SH-SY5Y (cell line): ENCODE data around the gene DPYD.

Source experiments
- GATA2 ChIP-seq: IDR thresholded peaks from 2 replicates; pipeline ENCODE4 v1.6.1; 2011; ENCODE audit warnings: mild to moderate bottlenecking, low read depth, low read length
- GATA3 ChIP-seq: IDR thresholded peaks from 2 replicates; pipeline ENCODE4 v1.6.1; 2011; ENCODE audit warnings: low read depth, mild to moderate bottlenecking, low read length, moderate library complexity

The DPYD gene

DNA sequence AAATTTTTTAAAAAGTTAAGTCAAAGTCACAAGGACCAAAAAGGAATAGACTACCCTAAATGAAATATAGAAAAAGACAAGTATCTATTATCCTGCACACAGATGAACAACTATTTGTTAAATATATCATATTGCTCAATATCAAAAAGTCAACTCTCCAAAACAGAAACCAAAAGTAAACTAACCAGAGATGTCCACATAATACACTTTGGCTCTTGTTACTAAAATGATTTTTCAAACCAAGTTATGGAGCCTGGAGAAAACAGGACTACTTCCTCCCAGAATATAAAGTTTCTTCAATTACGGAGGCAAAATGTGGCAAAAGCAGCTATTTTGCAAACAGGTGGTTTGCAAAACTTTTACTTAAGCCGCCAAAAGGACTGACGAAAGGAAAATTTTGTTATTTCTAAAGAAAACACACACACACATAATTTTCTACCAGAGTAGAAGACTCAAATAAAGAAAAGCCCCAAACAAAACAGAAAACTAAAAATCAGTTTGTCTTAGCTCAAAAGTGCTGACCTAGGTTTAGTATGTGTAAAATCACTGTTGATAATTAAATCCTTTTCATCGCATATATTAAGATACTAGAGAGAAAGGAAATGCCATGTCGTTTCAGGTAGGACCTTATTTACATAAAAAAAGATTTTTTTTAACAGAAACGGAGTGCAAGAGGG lies 1.1 kb downstream of the DPYD start:
- TF ChIP-seq GATA3 (no peak), GATA2 (no peak)

- TF ChIP-seq GATA2 (no peak), GATA3 (no peak)
Observed at GRCh38 chr1:97918961-97919360, 1.9 kb downstream of the DPYD start.

DNA sequence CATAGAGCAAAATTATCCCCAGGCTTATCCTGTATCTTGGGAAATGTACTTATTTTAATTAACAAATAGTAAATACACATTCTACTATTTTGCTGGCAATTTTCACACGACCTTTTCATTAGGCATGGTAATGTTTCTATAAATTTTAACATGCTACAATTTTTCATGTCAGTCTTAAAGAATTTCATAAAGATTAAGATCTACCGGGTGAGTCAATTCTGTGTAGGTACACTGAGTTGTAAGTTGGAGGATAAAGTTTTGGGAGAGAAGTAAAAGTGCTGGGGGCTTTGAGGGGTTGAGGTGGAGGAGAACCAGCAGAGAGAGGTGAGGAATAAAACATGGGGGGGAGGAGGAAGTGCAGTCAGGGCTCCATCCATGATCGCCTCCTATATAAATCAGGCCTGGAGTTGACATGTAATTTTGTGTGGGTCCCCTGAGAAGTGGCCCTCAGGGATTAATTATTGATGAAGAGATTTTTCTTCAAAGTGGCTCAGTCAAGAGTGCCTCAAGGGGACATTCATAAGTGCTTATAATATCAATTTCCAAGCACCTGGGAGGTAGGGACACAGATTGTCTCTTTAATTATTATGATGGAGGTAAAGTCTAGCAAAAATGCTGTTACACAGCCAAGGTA lies 7.2 kb downstream of the DPYD start:
- TF ChIP-seq GATA2, result no peak; the same call in 1 of the 2 replicates
- no peak for TF ChIP-seq GATA3

DNA sequence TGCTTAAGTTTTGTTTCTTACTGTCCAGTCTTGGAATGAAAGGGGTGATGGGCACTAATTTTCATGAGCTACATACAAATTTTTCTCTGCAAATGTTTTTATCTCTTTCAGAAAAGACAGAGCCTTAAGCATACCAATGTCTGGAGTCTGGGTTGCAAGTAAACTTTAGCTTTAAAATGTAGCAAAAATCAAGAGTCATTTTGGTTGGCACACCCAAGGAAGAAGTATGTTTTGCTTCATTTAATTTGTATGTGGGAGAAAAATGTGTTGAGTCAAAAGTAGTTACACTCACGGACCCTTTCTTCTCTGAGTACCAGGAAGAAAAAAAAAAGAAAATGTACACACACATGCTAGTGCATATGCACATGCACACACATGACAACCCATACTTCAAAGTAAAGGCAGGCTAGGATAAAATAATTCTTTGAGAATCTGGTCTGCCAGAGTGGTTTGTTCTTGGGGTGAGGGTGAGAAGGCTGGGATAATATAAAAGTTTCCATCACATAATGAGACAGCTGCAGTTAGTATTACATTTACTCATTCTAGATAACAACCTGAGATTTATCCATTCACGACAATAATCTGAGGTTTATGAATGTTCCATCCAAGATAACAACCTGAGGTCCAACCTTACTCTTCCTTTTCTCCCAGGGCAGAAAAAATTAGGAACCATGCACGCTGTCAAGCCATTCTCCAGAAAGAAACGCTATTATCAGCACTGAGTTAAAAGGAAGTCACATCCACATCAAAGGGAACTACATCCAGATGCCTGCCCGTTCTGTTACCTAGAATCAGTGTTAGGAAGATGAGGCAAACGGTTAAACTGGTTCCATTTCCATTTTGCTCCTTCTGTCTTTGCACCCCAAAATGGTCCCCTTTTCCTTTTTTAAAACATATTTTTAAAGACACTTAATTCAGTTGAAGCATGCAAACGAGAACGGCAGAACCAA lies 9.3 kb downstream of the DPYD start:
- TF ChIP-seq GATA3 (no peak), GATA2 (no peak)

GRCh38 chr1:97909266-97909665 lies 11.6 kb downstream of the DPYD start:
- no peak for TF ChIP-seq GATA3

DNA sequence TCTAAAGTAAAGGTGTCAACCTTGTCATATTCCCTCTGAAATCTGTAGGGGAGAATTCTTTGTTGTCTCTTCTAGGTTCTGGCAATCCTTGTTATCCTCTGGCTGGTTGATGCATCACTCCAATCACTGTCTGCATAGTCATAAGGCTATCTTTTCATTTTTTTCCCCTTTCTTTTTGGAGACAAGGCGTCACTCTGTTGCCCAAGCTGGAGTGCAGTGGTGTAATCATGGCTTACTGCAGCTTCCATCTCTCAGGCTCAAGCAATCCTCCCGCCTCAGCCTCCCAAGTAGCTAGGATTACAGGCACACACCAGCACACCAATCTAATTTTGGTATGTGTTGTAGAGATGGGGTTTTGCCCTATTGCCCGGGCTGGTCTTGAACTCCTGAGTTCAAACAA lies 12.9 kb downstream of the DPYD start:
- TF ChIP-seq GATA3, result no peak
- no peak for TF ChIP-seq GATA2

DNA sequence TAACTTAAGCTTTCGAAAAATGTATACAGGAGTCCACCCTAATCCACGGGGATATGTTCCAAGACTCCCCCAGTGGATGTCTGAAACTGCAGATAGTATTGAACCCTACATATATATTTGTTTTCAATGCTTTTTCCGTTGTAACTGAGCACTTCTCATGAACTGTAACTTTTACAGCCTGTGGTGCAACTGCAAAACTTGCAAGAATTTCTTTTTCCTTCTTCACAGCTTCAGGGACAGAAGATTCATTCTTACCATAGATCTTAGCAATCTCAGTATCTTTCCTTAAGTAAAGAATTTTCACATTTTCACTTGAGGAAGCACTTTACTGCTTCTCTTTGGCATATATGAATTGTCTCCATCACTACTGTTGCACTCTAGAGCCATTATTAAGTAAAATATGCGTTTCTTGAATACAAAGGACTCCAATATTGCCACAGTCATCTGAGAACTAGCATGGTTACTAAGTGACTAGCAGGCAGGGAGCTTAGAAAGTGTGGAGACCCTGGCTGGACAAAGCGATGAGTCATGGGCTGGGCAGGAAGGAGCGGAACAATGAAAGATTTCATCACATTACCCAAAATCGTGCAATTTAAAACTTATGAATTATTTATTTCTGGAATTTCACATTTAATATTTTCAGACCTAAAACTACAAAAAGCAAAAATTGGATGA lies 14.1 kb downstream of the DPYD start:
- TF ChIP-seq GATA2, result no peak
- TF ChIP-seq GATA3, result no peak

DNA sequence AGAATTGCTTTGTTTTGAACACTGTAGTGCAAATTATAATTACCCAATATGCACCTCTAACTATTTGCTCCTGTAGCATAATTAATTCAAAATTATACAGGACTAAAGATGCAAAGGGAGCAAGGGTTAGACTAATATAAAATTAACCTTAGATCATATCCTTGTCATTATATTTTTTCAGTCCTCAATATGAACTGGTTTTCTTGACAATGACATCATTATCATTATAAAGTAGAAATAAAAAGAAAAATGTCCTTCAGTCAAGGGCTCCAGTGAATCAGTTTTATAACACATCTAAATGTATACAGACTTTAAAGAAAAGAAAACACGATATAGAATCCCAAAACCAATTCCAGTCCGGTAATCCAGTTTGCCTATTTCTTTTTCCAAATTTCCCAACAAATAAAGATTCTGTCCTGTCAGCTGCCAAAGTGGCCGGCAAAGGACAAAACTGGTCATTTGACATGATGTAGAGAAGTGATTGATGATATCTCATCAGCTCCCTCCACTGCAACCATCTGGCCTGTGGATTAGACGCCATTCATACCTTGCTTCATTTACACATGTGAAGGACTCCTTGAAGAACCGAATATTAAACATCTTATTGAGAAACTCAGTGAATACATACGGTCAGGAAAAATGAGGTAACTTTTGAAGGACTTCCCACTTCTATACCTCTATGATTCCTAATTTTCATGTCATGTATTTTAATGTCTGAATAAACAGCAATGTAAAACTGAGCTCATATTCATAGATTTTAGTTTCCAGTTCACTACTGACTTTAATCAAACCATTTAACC lies 15.5 kb downstream of the DPYD start:
- TF ChIP-seq GATA2 (no peak), GATA3 (no peak)

DNA sequence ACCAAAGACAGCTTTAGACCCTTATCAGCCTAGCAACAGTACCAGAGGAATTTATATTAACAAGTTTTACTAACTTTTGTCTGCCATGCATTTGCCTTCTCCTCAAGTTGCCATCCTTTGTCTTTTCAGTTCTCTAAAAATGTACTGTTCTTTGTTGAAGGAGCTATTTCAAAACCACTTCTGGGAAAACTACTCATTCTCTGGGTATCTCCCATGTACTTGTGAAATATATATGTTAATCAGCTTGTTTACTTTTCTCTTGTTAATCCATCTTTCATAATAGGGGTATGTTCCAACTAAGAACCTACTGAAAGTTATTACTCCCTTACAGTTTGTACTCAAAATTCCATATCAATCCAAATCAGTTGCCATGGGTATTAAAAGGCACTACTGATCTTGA lies 16.3 kb downstream of the DPYD start:
- TF ChIP-seq GATA3 (no peak), GATA2 (no peak)

DNA sequence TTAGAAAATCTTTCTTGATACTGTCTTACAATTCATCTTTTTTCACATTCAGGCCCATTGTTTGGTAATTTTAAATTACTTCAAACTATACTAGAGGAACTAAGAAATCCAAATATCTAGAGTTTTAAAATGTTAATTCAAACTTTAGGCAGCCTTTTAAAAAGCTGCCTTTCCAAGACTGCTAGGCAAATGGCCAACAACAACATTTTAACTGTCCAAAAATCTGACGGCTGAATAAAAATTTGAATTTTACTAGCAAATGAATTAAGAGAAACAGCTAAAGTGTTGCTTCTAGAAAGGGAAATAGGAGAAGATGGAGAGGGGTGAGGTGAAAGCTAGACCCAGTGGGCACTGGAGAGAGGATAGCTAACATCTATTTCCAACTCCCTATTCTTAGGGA lies 17.2 kb downstream of the DPYD start:
- TF ChIP-seq GATA3 (no peak), GATA2 (no peak)

DNA sequence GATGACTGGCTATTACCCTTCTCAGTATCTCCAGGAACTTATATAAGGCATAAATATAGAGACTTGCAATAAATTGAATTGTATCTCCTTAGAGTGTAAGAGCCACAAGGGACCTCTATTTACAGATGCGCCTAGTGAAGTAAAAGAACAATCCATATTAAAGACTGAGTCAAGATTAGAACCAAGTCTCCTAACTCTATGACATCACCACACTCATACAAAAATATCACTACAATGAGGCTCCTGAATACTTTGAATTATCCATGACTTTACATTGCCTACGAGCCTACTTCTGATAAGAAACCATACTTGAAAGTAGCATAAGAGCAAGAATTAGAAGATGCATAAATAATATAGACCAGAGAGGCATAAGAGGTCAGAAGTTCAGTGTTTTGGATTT lies 18.8 kb downstream of the DPYD start:
- TF ChIP-seq GATA3 (no peak), GATA2 (no peak)

GRCh38 chr1:97901017-97901658 lies 19.7 kb downstream of the DPYD start:
- TF ChIP-seq GATA3 (no peak), GATA2 (no peak)

DNA sequence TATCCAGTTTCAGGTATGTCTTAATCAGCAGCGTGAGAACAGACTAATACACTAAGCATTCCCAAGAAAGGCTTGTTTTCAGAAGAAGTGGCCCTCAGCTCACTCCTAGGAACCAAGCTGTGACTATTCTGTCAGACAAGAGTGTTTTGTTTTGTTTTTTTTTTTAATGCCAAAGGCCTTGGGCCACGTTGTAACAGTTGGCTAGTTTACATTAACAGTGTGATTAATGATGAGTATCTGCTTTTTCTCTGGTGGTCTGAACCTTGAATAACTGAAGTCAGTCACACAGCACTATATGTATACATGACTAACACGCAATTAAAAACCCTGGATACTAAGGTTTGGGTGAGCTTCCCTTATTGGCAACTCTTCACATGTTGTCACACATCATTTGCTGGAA lies 21.9 kb downstream of the DPYD start:
- no peak for TF ChIP-seq GATA2
- no peak for TF ChIP-seq GATA3
